GM21515 (cell line): ENCODE data around the gene BTN2A1.
"Not testable (repeated sequence)": the region's sequence is repeated elsewhere in the genome, so short reads cannot be mapped to it uniquely, and the experiment has no call there.

Experiments
- ATAC-seq: cut with Tn5 transposase; IDR thresholded peaks from one replicate; pipeline ENCODE4 v1.9.1; 2021; ENCODE audit not compliant: unreplicated experiment

The BTN2A1 gene

GRCh38 chr6:26489996-26490964, 32.5 kb downstream of the BTN2A1 start:
- no peak for ATAC-seq

- no peak for ATAC-seq
Observed at GRCh38 chr6:26491604-26492003, 33.8 kb downstream of the BTN2A1 start.

- ATAC-seq, result no peak
Observed at GRCh38 chr6:26493258-26493657, 35.5 kb downstream of the BTN2A1 start.

GRCh38 chr6:26494117-26494516, 36.4 kb downstream of the BTN2A1 start:
- ATAC-seq, result no peak

- ATAC-seq, result no peak
Observed at GRCh38 chr6:26495281-26495680, 37.5 kb downstream of the BTN2A1 start.

- no peak for ATAC-seq
Observed at GRCh38 chr6:26497610-26498009, 39.9 kb downstream of the BTN2A1 start.

- no peak for ATAC-seq
Observed at GRCh38 chr6:26500102-26500501, 42.3 kb downstream of the BTN2A1 start, which contains the start of gene BTN1A1. Gene BTN1A1 (plus strand): TSS chr6:26500303. CDS start chr6:26501287, 984 bp downstream.

- ATAC-seq, result peak; percentile 18
Observed at GRCh38 chr6:26501482-26501986, 43.8 kb downstream of the BTN2A1 start.

GRCh38 chr6:26502165-26502564, 44.4 kb downstream of the BTN2A1 start:
- peak; percentile 62 for ATAC-seq

- ATAC-seq, result no peak
Observed at GRCh38 chr6:26502626-26503025, 44.9 kb downstream of the BTN2A1 start.

GRCh38 chr6:26507658-26508057, 49.9 kb downstream of the BTN2A1 start:
- ATAC-seq, result no peak

GRCh38 chr6:26511033-26511432, 53.3 kb downstream of the BTN2A1 start:
- ATAC-seq, result not testable (repeated sequence)

GRCh38 chr6:26514984-26515383, 57.2 kb downstream of the BTN2A1 start:
- no peak for ATAC-seq

GRCh38 chr6:26516481-26517427, 59.0 kb downstream of the BTN2A1 start:
- ATAC-seq, result no peak
